ENCODE data around the gene PKNOX2. TPM values are rescaled to one million over a fixed set of nuclear protein-coding genes. Genes with fewer than 3 reads are reported as not detected.

PKNOX2 gene
- total and polyA plus RNA-seq, 9 of the 15 experiments (the other 6 are each of a cell fraction or from before 2014, with no cell fraction given): not detected

- no peaks in the 10 kb centered on the region for H3K9me1 ChIP-seq (ENCODE audit: control insufficient read depth, insufficient read depth, low read length)
- FAIRE-seq: no peak
- H3K79me2 ChIP-seq (ENCODE audit: control insufficient read depth, insufficient read depth, low read length): no peaks in the 10 kb centered on the region
- no peak overlapping the region for H3K4me3 ChIP-seq
- peaks cover 5 to 54% of the 10 kb centered on the region in 2 experiments; a peak in 4 of 5 replicates for H3K27me3 ChIP-seq (ENCODE audit: control insufficient read depth in 2 of 2, insufficient read depth in 2 of 2, low read length in 2 of 2)
- H2AFZ ChIP-seq (ENCODE audit: low read depth, low read length): no peak overlapping the region
- no peaks in the 10 kb centered on the region for H3K9me3 ChIP-seq (replicated peaks; ENCODE audit: control insufficient read depth, insufficient read depth, low read depth, low read length)
- intact Hi-C loops (cut with micrococcal nuclease): no loop called here
- DNase-seq (ENCODE audit: extremely low read depth in 1 of 4, low spot score in 3 of 4): no peak
- no peaks in the 10 kb centered on the region; a peak in 1 of 5 replicates for H3K4me1 ChIP-seq (replicated peaks in 1 of 2; ENCODE audit: control insufficient read depth in 2 of 2, insufficient read depth in 2 of 2, low read length in 2 of 2)
- no peak for ATAC-seq
- H4K20me1 ChIP-seq (replicated peaks; ENCODE audit: control insufficient read depth, insufficient read depth, low read length): peaks cover 7% of the 10 kb centered on the region; the same call in 1 of the 2 replicates
- POLR2A ChIA-PET: interaction anchor here (0.8 kb wide), 1 partner anchor 9 kb away, joined by 3 read pairs; no protein-coding TSS in a partner anchor
- H3K27ac ChIP-seq (ENCODE audit: extremely low read depth, low read depth, low read length): no peak overlapping the region
- no TSS peak for BruUV-seq (replicated peaks)
- no peaks in the 10 kb centered on the region for H3K36me3 ChIP-seq (ENCODE audit: control insufficient read depth, insufficient read depth, low read length)
- no peak overlapping the region for H3K9ac ChIP-seq (ENCODE audit: insufficient read depth in 1 of 2, low read depth in 2 of 2, low read length in 2 of 2)
- CTCF ChIA-PET (ENCODE audit: low intra/inter-chr PET ratio): interaction anchor here (0.7 kb wide), 1 partner anchor 590 kb away, joined by 3 read pairs; no protein-coding TSS in a partner anchor
- WGBS (ENCODE audit: insufficient coverage, low coverage, missing lambda C conversion rate): 0% methylated on average over 7 of the region's 7 CpGs
- no peak overlapping the region for H3K4me2 ChIP-seq (ENCODE audit: insufficient read depth, low read length)
- in situ Hi-C loops (cut with MboI): no loop called here
- TF ChIP-seq FOXM1 (IDR thresholded peaks at IDR 0.05; ENCODE audit: low read depth) (no peak), FOXM1 (CRISPR knock-in tag; IDR thresholded peaks at IDR 0.05; ENCODE audit: low read depth) (no peak), PKNOX1 (IDR thresholded peaks at IDR 0.05) (no peak), SNRNP70 (optimal IDR thresholded peaks at IDR 0.05; ENCODE audit: low read depth, low read length) (no peak), E2F3 (CRISPR knock-in tag; IDR thresholded peaks at IDR 0.05) (no peak), U2AF2 (optimal IDR thresholded peaks at IDR 0.05; ENCODE audit: low read depth, low read length) (no peak), ILF3 (IDR thresholded peaks at IDR 0.05; ENCODE audit: borderline replicate concordance) (no peak), NFYB (IDR thresholded peaks at IDR 0.05; ENCODE audit: extremely low read depth, insufficient read length) (no peak), RBFOX2 (IDR thresholded peaks at IDR 0.05; ENCODE audit: low read depth, low read length) (no peak), CSDE1 (IDR thresholded peaks at IDR 0.05) (no peak), ZFP36 (IDR thresholded peaks at IDR 0.05; ENCODE audit: low read depth, low read length, partially characterized antibody) (no peak), HINFP (tag; conservative IDR thresholded peaks at IDR 0.05; ENCODE audit: low read depth) (no peak), KAT8 (IDR thresholded peaks at IDR 0.05; ENCODE audit: low read depth) (no peak), SMC3 (conservative IDR thresholded peaks at IDR 0.05; ENCODE audit: insufficient read depth, low read depth, low read length) (no peak), ZNF766 (CRISPR knock-in tag; conservative IDR thresholded peaks at IDR 0.05) (no peak), HDAC2 (IDR thresholded peaks at IDR 0.05) (no peak), SRF (CRISPR knock-in tag; IDR thresholded peaks at IDR 0.05) (no peak)
- TF ChIP-seq, protein P1, sequence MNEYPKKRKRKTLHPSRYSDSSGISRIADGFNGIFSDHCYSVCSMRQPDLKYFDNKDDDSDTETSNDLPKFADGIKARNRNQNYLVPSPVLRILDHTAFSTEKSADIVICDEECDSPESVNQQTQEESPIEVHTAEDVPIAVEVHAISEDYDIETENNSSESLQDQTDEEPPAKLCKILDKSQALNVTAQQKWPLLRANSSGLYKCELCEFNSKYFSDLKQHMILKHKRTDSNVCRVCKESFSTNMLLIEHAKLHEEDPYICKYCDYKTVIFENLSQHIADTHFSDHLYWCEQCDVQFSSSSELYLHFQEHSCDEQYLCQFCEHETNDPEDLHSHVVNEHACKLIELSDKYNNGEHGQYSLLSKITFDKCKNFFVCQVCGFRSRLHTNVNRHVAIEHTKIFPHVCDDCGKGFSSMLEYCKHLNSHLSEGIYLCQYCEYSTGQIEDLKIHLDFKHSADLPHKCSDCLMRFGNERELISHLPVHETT (CRISPR knock-in tag; conservative IDR thresholded peaks at IDR 0.05 in 1 of 2, IDR thresholded peaks at IDR 0.05 in 1 of 2): no peak
These were observed 88.7 kb downstream of the PKNOX2 start for GRCh38 chr11:125253289-125253688.
